ENCODE measurements around the gene CALCB.
A peak's percentile ranks its signal among the peaks of the same experiment; 100 is the strongest.
"Not testable (repeated sequence)": the region's sequence is repeated elsewhere in the genome, so short reads cannot be mapped to it uniquely, and the experiment has no call there.

Gene CALCB

GRCh38 chr11:15073361-15074205 lies at the start of gene CALCB:
TSS of gene CALCB (plus strand) at chr11:15073593. CDS start at chr11:15074719, 1,126 bp downstream.
- DNase-seq, result peak in 1 of 2 experiments; percentile 35

- DNase-seq, result no peak
Observed at GRCh38 chr11:15027011-15027410, 46.4 kb upstream of the CALCB start.

GRCh38 chr11:15027956-15028355 lies 45.4 kb upstream of the CALCB start:
- DNase-seq, result no peak

- DNase-seq, result no peak
Observed at GRCh38 chr11:15028379-15028778, 45.0 kb upstream of the CALCB start.

GRCh38 chr11:15031945-15032344 lies 41.4 kb upstream of the CALCB start:
- not testable (repeated sequence) for DNase-seq

- no peak for DNase-seq
Observed at GRCh38 chr11:15034687-15035267, 38.6 kb upstream of the CALCB start.

GRCh38 chr11:15035283-15035682 lies 38.1 kb upstream of the CALCB start:
- no peak for DNase-seq

- no peak for DNase-seq
Observed at GRCh38 chr11:15038963-15039362, 34.4 kb upstream of the CALCB start.

- no peak for DNase-seq
Observed at GRCh38 chr11:15045209-15045608, 28.2 kb upstream of the CALCB start.

GRCh38 chr11:15045891-15046290 lies 27.5 kb upstream of the CALCB start:
- DNase-seq, result no peak

GRCh38 chr11:15046673-15047072 lies 26.7 kb upstream of the CALCB start:
- DNase-seq, result not testable (repeated sequence)

GRCh38 chr11:15048616-15049015 lies 24.8 kb upstream of the CALCB start:
- DNase-seq, result no peak

GRCh38 chr11:15053191-15053685 lies 20.2 kb upstream of the CALCB start:
- no peak for DNase-seq

- DNase-seq, result no peak
Observed at GRCh38 chr11:15055620-15056356, 17.6 kb upstream of the CALCB start.

- no peak for DNase-seq
Observed at GRCh38 chr11:15057329-15057728, 16.1 kb upstream of the CALCB start.

GRCh38 chr11:15059132-15059915 lies 14.1 kb upstream of the CALCB start:
- no peak for DNase-seq

GRCh38 chr11:15062599-15062998 lies 10.8 kb upstream of the CALCB start:
- no peak for DNase-seq

- not testable (repeated sequence) for DNase-seq
Observed at GRCh38 chr11:15069751-15070150, 3.6 kb upstream of the CALCB start.

GRCh38 chr11:15071556-15072255 lies 1.7 kb upstream of the CALCB start:
- DNase-seq, result no peak

- no peak for DNase-seq
Observed at GRCh38 chr11:15072551-15073143, 746 bp upstream of the CALCB start.

Data from stimulated activated CD4-positive, alpha-beta T cell treated with anti-CD3 and anti-CD28 coated beads, Interleukin-4, amount 100 ng/mL, for 4 hours (primary cell).